Prostate gland (tissue), 2 donors: ENCODE data around the gene ANKRD33.

Source experiments
- POLR2A ChIP-seq: fragments of 450-650 bp; IDR thresholded peaks from one replicate; pipeline ENCODE4 v1.6.1; 2016; ENCODE audit warnings: antibody characterized with exemption, mild to moderate bottlenecking
- POLR2AphosphoS5 ChIP-seq: sonication (generic); formaldehyde crosslinking; IDR thresholded peaks from one replicate; pipeline ENCODE4 v1.6.1; 2017; ENCODE audit warnings: antibody characterized with exemption
- TF ChIP-seq, protein P1 (sequence below), 4 experiments: fragments of 200-600 bp in 2 of 4; fragments of 450-650 bp in 2 of 4; sonication (generic) in 2 of 4; IDR thresholded peaks; 1 replicate in 3 of 4; 2 replicates in 1 of 4; pipeline ENCODE4 v1.5.1; 2016 to 2019; ENCODE audit warnings: antibody characterized with exemption in 4 of 4, mild to moderate bottlenecking in 2 of 4, moderate library complexity in 2 of 4

DNA sequence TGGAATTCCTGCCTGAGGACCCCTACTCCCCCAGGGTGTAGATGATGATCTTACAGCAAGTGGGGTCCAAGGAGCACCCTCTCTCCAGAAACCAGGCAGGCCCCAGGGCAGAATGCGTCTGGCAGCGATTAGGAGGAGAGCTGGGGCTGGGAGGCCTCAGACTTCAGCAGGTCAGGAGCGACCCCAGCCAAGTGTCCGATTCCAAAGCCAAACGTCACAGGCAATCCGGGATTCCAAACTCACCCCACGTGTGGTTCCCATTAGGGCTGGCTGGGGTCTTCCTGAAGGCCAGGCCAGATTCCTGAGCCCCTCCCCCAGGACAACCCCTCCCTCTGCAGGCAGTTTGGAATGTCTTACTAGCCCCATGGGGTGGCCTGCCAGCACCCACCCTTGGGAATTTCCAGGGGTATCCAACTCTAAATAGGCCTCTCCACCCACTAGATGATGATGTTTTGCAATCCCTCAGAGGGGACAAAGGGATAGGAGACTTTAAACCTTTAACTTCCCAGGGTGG lies 22.1 kb upstream of the ANKRD33 start:
- TF ChIP-seq, protein P1, sequence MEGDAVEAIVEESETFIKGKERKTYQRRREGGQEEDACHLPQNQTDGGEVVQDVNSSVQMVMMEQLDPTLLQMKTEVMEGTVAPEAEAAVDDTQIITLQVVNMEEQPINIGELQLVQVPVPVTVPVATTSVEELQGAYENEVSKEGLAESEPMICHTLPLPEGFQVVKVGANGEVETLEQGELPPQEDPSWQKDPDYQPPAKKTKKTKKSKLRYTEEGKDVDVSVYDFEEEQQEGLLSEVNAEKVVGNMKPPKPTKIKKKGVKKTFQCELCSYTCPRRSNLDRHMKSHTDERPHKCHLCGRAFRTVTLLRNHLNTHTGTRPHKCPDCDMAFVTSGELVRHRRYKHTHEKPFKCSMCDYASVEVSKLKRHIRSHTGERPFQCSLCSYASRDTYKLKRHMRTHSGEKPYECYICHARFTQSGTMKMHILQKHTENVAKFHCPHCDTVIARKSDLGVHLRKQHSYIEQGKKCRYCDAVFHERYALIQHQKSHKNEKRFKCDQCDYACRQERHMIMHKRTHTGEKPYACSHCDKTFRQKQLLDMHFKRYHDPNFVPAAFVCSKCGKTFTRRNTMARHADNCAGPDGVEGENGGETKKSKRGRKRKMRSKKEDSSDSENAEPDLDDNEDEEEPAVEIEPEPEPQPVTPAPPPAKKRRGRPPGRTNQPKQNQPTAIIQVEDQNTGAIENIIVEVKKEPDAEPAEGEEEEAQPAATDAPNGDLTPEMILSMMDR (IDR thresholded peaks at IDR 0.05): no peak
- no peak for TF ChIP-seq POLR2AphosphoS5
- TF ChIP-seq POLR2A: no peak
